Endometrial microvascular endothelial cells (primary cell): ENCODE results near the gene FAM185A. TPM values are rescaled to one million over a fixed set of nuclear protein-coding genes. Genes with fewer than 3 reads are reported as not detected.

Source experiments
- in situ Hi-C: cut with HindIII; loops from 2 replicates; pipeline ENCODE4 v1.10.0; 2017; ENCODE audit warnings: low sequenced_read_pairs, low pct_unique_long_range_greater_than_20kb; ENCODE audit errors: inconsistent ontology term
- total RNA-seq: library from RNA; depleted of rRNA; stranded (reverse); fragments of >200 nt; gene quantifications from one replicate; pipeline ENCODE4 v1.2.3, GENCODE V29; 2015; ENCODE audit errors: inconsistent ontology term

Gene FAM185A
- total RNA-seq, 1 donor from 2014 or later, result 14.2 TPM

- in situ Hi-C loops, result no loop called here
Measured at GRCh38 chr7:102856036-102856435, 107.2 kb downstream of the FAM185A start.

Other genes with a start within 250 kb of the FAM185A start
- gene RASA4B, start 231.2 kb upstream of the FAM185A start, total RNA-seq, result 2.7 TPM
- gene UPK3BL2, start 205.3 kb upstream of the FAM185A start, total RNA-seq, result not detected
- gene SPDYE2, start 197.8 kb upstream of the FAM185A start, total RNA-seq, result not detected
- 14.7 TPM for gene POLR2J3, start 176.4 kb upstream of the FAM185A start, total RNA-seq
- 6.9 TPM for gene RASA4, start 132.2 kb upstream of the FAM185A start, total RNA-seq
- 38.5 TPM for gene UPK3BL1, start 106.2 kb upstream of the FAM185A start, total RNA-seq
- not detected for gene SPDYE2B, start 98.7 kb upstream of the FAM185A start, total RNA-seq
- gene POLR2J2, start 77.3 kb upstream of the FAM185A start, total RNA-seq, result 2.0 TPM
- 56.4 TPM for gene LRRC17, start 164.0 kb downstream of the FAM185A start, total RNA-seq